MCF 10A (cell line): ENCODE data around the gene MASP1. TPM values are rescaled to one million over a fixed set of nuclear protein-coding genes. Genes with fewer than 3 reads are reported as not detected.

Experiments used
- BruUV-seq: library from RNA; stranded (reverse); fragments of 400-500 nt; replicated peaks from 2 replicates; lab custom pipeline; 2021; lab: Mats Ljungman, UMichigan
- CTCF ChIA-PET: fragments of 300-600 bp; sonication (Branson Sonifier 250); formaldehyde crosslinking; extraction: SDS; loops from one replicate; lab custom pipeline; 2021; ENCODE audit warnings: antibody characterized with exemption, inconsistent platforms; lab: Yijun Ruan, JAX
- POLR2A ChIA-PET: fragments of 300-600, 350-650 bp; sonication (Branson Sonifier 250); formaldehyde crosslinking; extraction: SDS; loops from one replicate; lab custom pipeline; 2020; ENCODE audit warnings: antibody characterized with exemption, inconsistent platforms; lab: Yijun Ruan, JAX
- DNase-seq: peaks from one replicate; pipeline ENCODE4 v3.0.0-alpha.2; 2018; ENCODE audit not compliant: unreplicated experiment
- H3K27ac Mint-ChIP-seq: one replicate; pipeline ENCODE4 v1.8.0; 2022; ENCODE audit warnings: mild to moderate bottlenecking, low read depth, mixed read lengths; ENCODE audit not compliant: unreplicated experiment
- H3K27me3 Mint-ChIP-seq: one replicate; pipeline ENCODE4 v1.8.0; 2022; ENCODE audit warnings: mixed read lengths; ENCODE audit not compliant: insufficient read depth, unreplicated experiment
- H3K36me3 Mint-ChIP-seq: one replicate; pipeline ENCODE4 v1.8.0; 2022; ENCODE audit warnings: mild to moderate bottlenecking, moderate library complexity, mixed read lengths; ENCODE audit not compliant: insufficient read depth, unreplicated experiment
- H3K4me1 Mint-ChIP-seq: one replicate; pipeline ENCODE4 v1.8.0; 2022; ENCODE audit warnings: mixed read lengths; ENCODE audit not compliant: insufficient read depth, unreplicated experiment
- H3K4me3 Mint-ChIP-seq: one replicate; pipeline ENCODE4 v1.8.0; 2022; ENCODE audit warnings: mild to moderate bottlenecking, moderate library complexity, mixed read lengths; ENCODE audit not compliant: unreplicated experiment
- H3K9me3 Mint-ChIP-seq: one replicate; pipeline ENCODE4 v1.8.0; 2022; ENCODE audit warnings: mixed read lengths; ENCODE audit not compliant: unreplicated experiment
- CTCF ChIP-seq: fragments of 200-600 bp; IDR thresholded peaks from one replicate; pipeline ENCODE4 v1.8.0; 2022; ENCODE audit warnings: antibody characterized with exemption, mild to moderate bottlenecking; ENCODE audit not compliant: unreplicated experiment
- intact Hi-C: fragments of 100-400 bp; cut with micrococcal nuclease; formaldehyde crosslinking; loops from 2 replicates; pipeline ENCODE4 v1.14.1; 2022
- total RNA-seq: library from RNA; stranded (reverse); gene quantifications from 2 replicates; pipeline ENCODE4 v1.2.3, GENCODE V29; 2022

MASP1 gene
- total RNA-seq, 1 experiment from 2014 or later = not detected

- H3K36me3 Mint-ChIP-seq = peaks cover 6% of the 10 kb centered on the region
- peaks cover 23% of the 10 kb centered on the region for H3K4me1 Mint-ChIP-seq
- no peak for TF ChIP-seq CTCF
- no peak overlapping the region for H3K4me3 Mint-ChIP-seq
- CTCF ChIA-PET = interaction anchor here (0.6 to 1.5 kb wide), 3 partner anchors 388 to 1870 kb away, joined by 3 to 5 read pairs (median 3); no protein-coding TSS in a partner anchor
- no peaks in the 10 kb centered on the region for H3K9me3 Mint-ChIP-seq
- H3K27ac Mint-ChIP-seq = peak overlapping the region; percentile 5
- H3K27me3 Mint-ChIP-seq = no peaks in the 10 kb centered on the region
- intact Hi-C loops = loop anchor here (10.0 kb wide), 1 partner anchor 1916 kb away; no protein-coding TSS in a partner anchor
- no peak for DNase-seq
- POLR2A ChIA-PET = interaction anchor here (0.6 kb wide), 1 partner anchor 474 kb away, joined by 3 read pairs; no protein-coding TSS in a partner anchor
- BruUV-seq = no TSS peak
Observed at GRCh38 chr3:187228740-187229139, 62.8 kb downstream of the MASP1 start.

GRCh38 chr3:187227658-187228258 is 63.8 kb downstream of the MASP1 start:
- no peaks in the 10 kb centered on the region for H3K27me3 Mint-ChIP-seq
- H3K36me3 Mint-ChIP-seq = peaks cover 6% of the 10 kb centered on the region
- H3K4me1 Mint-ChIP-seq = peaks cover 27% of the 10 kb centered on the region
- POLR2A ChIA-PET = no interaction called here
- CTCF ChIA-PET = interaction anchor here (0.6 to 1.5 kb wide), 4 partner anchors 71 to 607 kb away, joined by 3 to 5 read pairs (median 4); no protein-coding TSS in a partner anchor
- no peak overlapping the region for H3K4me3 Mint-ChIP-seq
- H3K27ac Mint-ChIP-seq = no peak overlapping the region
- DNase-seq = peak; percentile 45
- H3K9me3 Mint-ChIP-seq = no peaks in the 10 kb centered on the region
- no peak for TF ChIP-seq CTCF
- BruUV-seq = no TSS peak
- intact Hi-C loops = loop anchor here (10.0 kb wide), 1 partner anchor 1917 kb away; no protein-coding TSS in a partner anchor

- POLR2A ChIA-PET = interaction anchor here (0.9 kb wide), 1 partner anchor 20 kb away, joined by 3 read pairs; no protein-coding TSS in a partner anchor
- DNase-seq = peak; percentile 58
- intact Hi-C loops = loop anchor here (5.0 to 10.0 kb wide), 2 partner anchors 111 to 1921 kb away; no protein-coding TSS in a partner anchor
- CTCF ChIA-PET = interaction anchor here (0.7 to 5.0 kb wide), 7 partner anchors 20 to 490 kb away, joined by 3 to 33 read pairs (median 5); partner anchors contain the start of gene RTP1
- H3K4me3 Mint-ChIP-seq = no peak overlapping the region
- BruUV-seq = no TSS peak
- peaks cover 6% of the 10 kb centered on the region for H3K36me3 Mint-ChIP-seq
- TF ChIP-seq CTCF = no peak
- no peaks in the 10 kb centered on the region for H3K27me3 Mint-ChIP-seq
- H3K4me1 Mint-ChIP-seq = peaks cover 27% of the 10 kb centered on the region
- H3K9me3 Mint-ChIP-seq = no peaks in the 10 kb centered on the region
- no peak overlapping the region for H3K27ac Mint-ChIP-seq
Observed at GRCh38 chr3:187223799-187224198, 67.7 kb downstream of the MASP1 start.

- H3K36me3 Mint-ChIP-seq = peaks cover 6% of the 10 kb centered on the region
- intact Hi-C loops = loop anchor here (5.0 to 10.0 kb wide), 2 partner anchors 110 to 1922 kb away; no protein-coding TSS in a partner anchor
- no peak for TF ChIP-seq CTCF
- no TSS peak for BruUV-seq
- H3K27ac Mint-ChIP-seq = no peak overlapping the region
- no peaks in the 10 kb centered on the region for H3K27me3 Mint-ChIP-seq
- H3K4me3 Mint-ChIP-seq = no peak overlapping the region
- no peak for DNase-seq
- H3K4me1 Mint-ChIP-seq = peaks cover 18% of the 10 kb centered on the region
- ChIA-PET CTCF (interaction anchor here (0.5 to 7.4 kb wide), 13 partner anchors 12 to 1488 kb away, joined by 3 to 111 read pairs (median 5); partner anchors contain the start of gene RTP1), POLR2A (no interaction called here)
- H3K9me3 Mint-ChIP-seq = no peaks in the 10 kb centered on the region
Observed at GRCh38 chr3:187222801-187223200, 68.7 kb downstream of the MASP1 start.
